Sciatic nerve (tissue), 2 donors: Measurements from ENCODE around the gene RFC5. TPM values are rescaled to one million over a fixed set of nuclear protein-coding genes. Genes with fewer than 3 reads are reported as not detected.
"Not testable (repeated sequence)": the region's sequence is repeated elsewhere in the genome, so short reads cannot be mapped to it uniquely, and the experiment has no call there.

Source experiments
- ATAC-seq: fragments of 200-7000 bp; cut with Tn5 transposase; one replicate; pipeline ENCODE4 v1.9.1; 2020; ENCODE audit warnings: mild to moderate bottlenecking, moderate library complexity
- DNase-seq: peaks from one replicate; pipeline ENCODE4 v3.0.0-alpha.2; 2020; ENCODE audit warnings: low spot score
- intact Hi-C: fragments of 100-400 bp; cut with DNase I; formaldehyde crosslinking; loops from one replicate; pipeline ENCODE4 v1.14.2; 2022
- total RNA-seq: library from RNA; stranded (reverse); fragmentation: NEBNext Ultra II Directional; extraction: Animal tissue kit (Norgen Biotek cat#: 25700); gene quantifications from one replicate; pipeline ENCODE4 v1.2.1, GENCODE V29; 2021
- donor health status: DM: no; HTN: no; CAD: no.
- donor health status: DM: no; HTN: no; CAD: no.

Gene RFC5
- total RNA-seq, 1 donor from 2014 or later: 11.2 TPM

DNA sequence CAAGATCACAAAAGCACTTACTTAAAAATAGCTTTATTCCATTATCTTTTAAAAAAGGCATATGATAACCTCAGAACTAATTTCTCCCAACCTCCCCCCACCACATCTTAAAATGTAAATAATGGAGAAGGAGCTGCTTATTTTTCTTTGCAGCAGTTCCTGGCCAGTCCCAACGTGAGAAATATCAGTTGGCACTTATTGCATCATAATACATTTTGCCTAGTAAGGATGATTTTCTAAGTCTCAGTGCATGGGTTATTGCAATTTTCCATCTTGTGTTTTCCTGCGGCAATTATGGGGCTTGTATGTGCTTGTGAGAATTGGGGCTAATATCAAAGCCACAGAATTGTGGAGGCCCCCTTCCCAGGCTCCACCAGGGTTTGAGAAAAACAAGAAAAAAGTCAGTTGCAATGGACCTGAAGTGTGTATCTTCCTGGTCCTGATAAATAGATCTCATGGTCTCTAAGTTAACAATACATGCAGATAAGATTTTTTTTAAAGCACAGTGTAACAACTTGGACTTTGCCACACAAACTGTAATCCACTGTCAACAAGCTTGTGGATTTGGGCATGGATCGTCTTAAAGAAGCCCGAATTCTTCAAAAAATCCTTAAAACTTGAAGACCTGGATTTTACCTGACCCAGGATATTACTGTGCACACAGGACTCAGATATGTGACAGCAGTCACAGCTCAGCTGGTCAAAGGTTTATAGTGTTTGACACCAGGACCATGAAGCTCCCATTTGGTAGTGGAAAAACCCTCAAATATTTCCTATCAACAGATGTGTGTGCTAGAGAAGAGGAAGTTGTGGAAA, 47.3 kb downstream of the RFC5 start:
- no peak for DNase-seq
- ATAC-seq: no peak
- intact Hi-C loops: no loop called here

DNA sequence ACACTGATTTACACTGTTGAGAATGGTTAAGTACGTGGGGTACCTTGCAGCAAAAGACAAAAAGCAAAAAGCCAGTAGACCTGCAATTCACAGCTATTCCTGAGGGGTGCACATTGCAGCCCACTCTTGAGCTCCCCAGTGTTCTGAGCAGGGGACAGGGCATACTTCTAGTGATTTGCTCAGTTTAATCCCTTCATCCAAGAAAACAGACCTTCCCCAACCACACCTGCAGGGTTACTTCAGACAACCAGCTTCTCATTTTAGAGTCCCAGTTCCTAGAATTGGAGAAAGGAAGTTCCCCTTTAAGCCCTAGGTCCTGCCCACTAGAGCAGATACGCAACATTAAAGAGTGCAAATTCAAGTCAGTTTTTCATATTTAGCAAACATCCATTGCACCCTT, 48.1 kb downstream of the RFC5 start:
- ATAC-seq (no peak), DNase-seq (no peak)
- intact Hi-C loops: no loop called here

DNA sequence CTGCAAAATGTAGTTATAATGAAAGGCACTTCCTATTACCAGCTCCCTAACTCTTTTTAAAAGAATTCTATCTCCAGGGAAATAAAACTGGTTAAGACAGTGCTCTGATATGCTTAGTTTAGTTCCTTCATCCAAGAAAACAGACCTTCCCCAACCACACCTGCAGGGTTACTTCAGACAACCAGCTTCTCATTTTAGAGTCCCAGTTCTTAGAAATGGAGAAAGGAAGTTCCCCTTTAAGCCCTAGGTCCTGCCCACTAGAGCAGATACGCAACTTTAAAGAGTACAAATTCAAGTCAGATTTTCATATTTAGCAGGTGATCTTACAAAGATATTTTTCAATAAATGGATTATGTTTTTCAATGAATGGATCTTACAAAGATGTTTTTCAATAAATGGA, 48.9 kb downstream of the RFC5 start:
- ATAC-seq: no peak
- no peak for DNase-seq
- intact Hi-C loops: no loop called here

DNA sequence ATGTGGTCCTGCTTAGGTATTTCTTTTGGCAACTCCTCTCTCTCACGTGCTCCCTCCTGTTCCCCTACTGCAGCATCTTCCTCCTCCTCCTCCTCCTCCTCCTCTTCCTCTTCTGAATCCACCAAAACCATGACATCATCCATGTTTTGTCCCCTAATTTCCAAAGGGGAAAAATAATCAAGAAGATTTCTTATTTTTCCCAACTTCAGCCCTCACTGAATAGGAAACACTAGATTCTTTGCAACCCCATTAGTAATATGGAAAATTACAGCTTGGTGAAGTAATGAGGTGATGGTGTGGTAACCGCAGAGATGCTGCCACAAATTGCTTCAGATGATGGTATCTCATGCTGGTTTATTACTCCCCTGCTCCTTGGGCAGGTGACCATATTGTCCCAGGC, 51.9 kb downstream of the RFC5 start:
- DNase-seq: no peak
- intact Hi-C loops: no loop called here
- no peak for ATAC-seq

DNA sequence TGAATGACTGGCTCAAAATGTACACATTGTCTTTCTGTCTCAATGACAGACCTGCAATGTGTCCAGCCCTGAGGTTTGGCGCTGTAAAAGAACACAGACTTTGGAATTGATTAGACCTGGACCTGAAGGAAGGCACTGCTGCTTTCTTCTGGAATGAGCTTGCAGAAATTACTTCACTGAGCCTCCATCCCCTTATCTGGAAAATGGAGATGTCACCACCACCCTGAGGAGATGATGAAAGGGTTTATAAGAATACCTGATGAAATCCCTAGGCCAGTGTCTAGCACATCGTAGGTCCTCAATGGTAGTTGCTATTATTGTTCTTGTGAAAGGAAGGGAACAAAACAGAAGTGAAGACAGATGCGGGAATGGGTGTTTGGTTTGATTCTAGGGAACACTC, 54.1 kb downstream of the RFC5 start:
- ATAC-seq (no peak), DNase-seq (no peak)
- intact Hi-C loops: no loop called here

DNA sequence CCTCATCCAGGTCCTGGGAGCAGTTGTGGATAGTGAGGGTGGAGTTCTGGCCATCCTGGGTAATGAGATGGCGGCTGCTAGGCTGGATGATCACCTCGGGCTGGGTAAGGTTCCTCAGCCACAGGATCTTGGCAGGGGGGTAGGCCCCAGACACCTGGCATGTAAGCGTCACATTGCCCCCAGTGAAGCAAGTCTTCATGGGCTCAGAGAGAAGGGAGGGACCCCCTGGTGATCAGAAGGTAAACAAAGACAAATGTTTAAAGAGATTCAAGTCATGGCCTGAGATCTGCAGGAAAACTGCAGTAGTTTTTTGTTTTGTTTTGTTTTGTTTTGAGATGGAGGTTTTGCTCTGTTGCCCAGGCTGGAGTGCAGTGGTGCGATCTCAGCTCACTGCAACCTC, 57.3 kb downstream of the RFC5 start:
- no peak for DNase-seq
- no peak for ATAC-seq
- intact Hi-C loops: no loop called here

DNA sequence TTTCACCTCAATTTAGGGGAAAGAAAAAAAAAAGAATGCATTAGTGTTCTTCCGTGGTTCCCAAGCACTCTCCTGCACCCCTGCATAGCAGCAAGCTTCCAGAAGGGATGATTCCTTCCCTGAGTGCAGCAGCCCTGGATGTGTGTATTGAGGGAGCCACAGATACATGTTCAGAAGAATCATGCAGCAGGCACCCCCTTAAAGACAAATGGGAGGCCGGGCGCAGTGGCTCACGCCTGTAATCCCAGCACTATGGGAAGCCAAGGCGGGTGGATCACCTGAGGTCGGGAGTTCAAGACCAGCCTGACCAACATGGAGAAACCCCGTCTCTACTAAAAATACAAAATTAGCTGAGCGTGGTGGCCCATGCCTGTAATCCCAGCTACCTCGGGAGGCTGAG, 65.0 kb downstream of the RFC5 start:
- intact Hi-C loops: not testable (repeated sequence)

More for the DNA sequence above, 65.0 kb downstream of the RFC5 start:
- ATAC-seq, DNase-seq: not testable (repeated sequence)

Other genes with a start within 250 kb of the RFC5 start
- not detected for gene KSR2, start 47.7 kb upstream of the RFC5 start, total RNA-seq
- gene WSB2, start 44.5 kb downstream of the RFC5 start, total RNA-seq: 62.5 TPM
- 31.8 TPM for gene VSIG10, start 87.3 kb downstream of the RFC5 start, total RNA-seq
- gene PEBP1, start 119.4 kb downstream of the RFC5 start, total RNA-seq: 337 TPM